Skeletal muscle satellite cell (primary cell): ENCODE data around the gene MSANTD1.

Experiments used
- H3K27me3 ChIP-seq: 2 replicates; pipeline ENCODE4 v1.7.0; 2013; ENCODE audit warnings: low read length; ENCODE audit not compliant: control insufficient read depth, insufficient read depth
- H3K36me3 ChIP-seq: 2 replicates; pipeline ENCODE4 v1.7.0; 2013; ENCODE audit warnings: mild to moderate bottlenecking, control low read depth, low read length; ENCODE audit not compliant: insufficient read depth
- H3K4me1 ChIP-seq: 2 replicates; pipeline ENCODE4 v1.7.0; 2013; ENCODE audit warnings: low read length; ENCODE audit not compliant: control insufficient read depth, insufficient read depth
- H3K4me2 ChIP-seq: 2 replicates; pipeline ENCODE4 v1.7.0; 2013; ENCODE audit warnings: mild to moderate bottlenecking, low read length
- H3K4me3 ChIP-seq: 2 replicates; pipeline ENCODE4 v1.7.0; 2013; ENCODE audit warnings: low read length
- H3K9ac ChIP-seq: 2 replicates; pipeline ENCODE4 v1.7.0; 2013; ENCODE audit warnings: mild to moderate bottlenecking, low read depth, low read length, moderate library complexity
- H3K9me3 ChIP-seq: replicated peaks from 2 replicates; pipeline ENCODE4 v1.7.0; 2013; ENCODE audit warnings: mild to moderate bottlenecking, control low read depth, low read length

The MSANTD1 gene

GRCh38 chr4:3208826-3209225, 40.1 kb upstream of the MSANTD1 start:
- Histone ChIP-seq H3K4me3 (no peak overlapping the region), H3K36me3 (peaks cover 60% of the 10 kb centered on the region), H3K9me3 (no peaks in the 10 kb centered on the region), H3K9ac (no peak overlapping the region), H3K4me1 (peaks cover 7% of the 10 kb centered on the region), H3K27me3 (no peaks in the 10 kb centered on the region), H3K4me2 (no peak overlapping the region)

GRCh38 chr4:3209551-3210325, 39.2 kb upstream of the MSANTD1 start:
- Histone ChIP-seq H3K27me3 (no peaks in the 10 kb centered on the region), H3K4me3 (no peak overlapping the region), H3K9me3 (no peaks in the 10 kb centered on the region), H3K4me1 (peaks cover 4% of the 10 kb centered on the region), H3K36me3 (peaks cover 67% of the 10 kb centered on the region), H3K9ac (no peak overlapping the region), H3K4me2 (no peak overlapping the region)

- no peak overlapping the region for H3K4me3 ChIP-seq
- no peaks in the 10 kb centered on the region for H3K9me3 ChIP-seq
- no peak overlapping the region for H3K4me2 ChIP-seq
- peaks cover 74% of the 10 kb centered on the region for H3K36me3 ChIP-seq
- H3K4me1 ChIP-seq = peaks cover 4% of the 10 kb centered on the region
- no peak overlapping the region for H3K9ac ChIP-seq
- no peaks in the 10 kb centered on the region for H3K27me3 ChIP-seq
Measured at GRCh38 chr4:3210467-3210866, 38.5 kb upstream of the MSANTD1 start.

GRCh38 chr4:3211866-3212265, 37.1 kb upstream of the MSANTD1 start:
- H3K4me1 ChIP-seq = peaks cover 4% of the 10 kb centered on the region
- H3K27me3 ChIP-seq = no peaks in the 10 kb centered on the region
- peaks cover 78% of the 10 kb centered on the region for H3K36me3 ChIP-seq
- H3K9me3 ChIP-seq = no peaks in the 10 kb centered on the region
- no peak overlapping the region for H3K9ac ChIP-seq
- no peak overlapping the region for H3K4me3 ChIP-seq
- no peak overlapping the region for H3K4me2 ChIP-seq

GRCh38 chr4:3212391-3213105, 36.4 kb upstream of the MSANTD1 start:
- no peak overlapping the region for H3K9ac ChIP-seq
- peaks cover 80% of the 10 kb centered on the region for H3K36me3 ChIP-seq
- H3K4me3 ChIP-seq = no peak overlapping the region
- H3K4me2 ChIP-seq = no peak overlapping the region
- no peaks in the 10 kb centered on the region for H3K27me3 ChIP-seq
- H3K4me1 ChIP-seq = peaks cover 4% of the 10 kb centered on the region
- no peaks in the 10 kb centered on the region for H3K9me3 ChIP-seq

- Histone ChIP-seq H3K4me2 (no peak overlapping the region), H3K4me1 (no peaks in the 10 kb centered on the region), H3K36me3 (peaks cover 85% of the 10 kb centered on the region), H3K4me3 (no peak overlapping the region), H3K9me3 (no peaks in the 10 kb centered on the region), H3K9ac (no peak overlapping the region), H3K27me3 (no peaks in the 10 kb centered on the region)
Measured at GRCh38 chr4:3213106-3213425, 35.9 kb upstream of the MSANTD1 start.

- Histone ChIP-seq H3K4me3 (no peak overlapping the region), H3K9ac (no peak overlapping the region), H3K27me3 (no peaks in the 10 kb centered on the region), H3K4me1 (no peaks in the 10 kb centered on the region), H3K4me2 (no peak overlapping the region), H3K9me3 (no peaks in the 10 kb centered on the region), H3K36me3 (peaks cover 86% of the 10 kb centered on the region)
Measured at GRCh38 chr4:3213661-3214250, 35.2 kb upstream of the MSANTD1 start.

- Histone ChIP-seq H3K4me2 (no peak overlapping the region), H3K27me3 (no peaks in the 10 kb centered on the region), H3K4me3 (no peak overlapping the region), H3K4me1 (no peaks in the 10 kb centered on the region), H3K9me3 (no peaks in the 10 kb centered on the region), H3K36me3 (peaks cover 85% of the 10 kb centered on the region), H3K9ac (no peak overlapping the region)
Measured at GRCh38 chr4:3215256-3215655, 33.7 kb upstream of the MSANTD1 start.

- no peak overlapping the region for H3K4me3 ChIP-seq
- H3K27me3 ChIP-seq = no peaks in the 10 kb centered on the region
- H3K4me1 ChIP-seq = no peaks in the 10 kb centered on the region
- no peak overlapping the region for H3K9ac ChIP-seq
- H3K36me3 ChIP-seq = peaks cover 85% of the 10 kb centered on the region
- no peak overlapping the region for H3K4me2 ChIP-seq
- no peaks in the 10 kb centered on the region for H3K9me3 ChIP-seq
Measured at GRCh38 chr4:3215733-3216132, 33.2 kb upstream of the MSANTD1 start.

GRCh38 chr4:3217266-3217665, 31.7 kb upstream of the MSANTD1 start:
- H3K4me1 ChIP-seq = no peaks in the 10 kb centered on the region
- H3K27me3 ChIP-seq = no peaks in the 10 kb centered on the region
- no peak overlapping the region for H3K4me2 ChIP-seq
- H3K36me3 ChIP-seq = peaks cover 88% of the 10 kb centered on the region
- H3K4me3 ChIP-seq = no peak overlapping the region
- H3K9me3 ChIP-seq = no peaks in the 10 kb centered on the region
- no peak overlapping the region for H3K9ac ChIP-seq

GRCh38 chr4:3217771-3218170, 31.2 kb upstream of the MSANTD1 start:
- no peaks in the 10 kb centered on the region for H3K4me1 ChIP-seq
- peaks cover 88% of the 10 kb centered on the region for H3K36me3 ChIP-seq
- no peak overlapping the region for H3K4me2 ChIP-seq
- no peak overlapping the region for H3K9ac ChIP-seq
- H3K4me3 ChIP-seq = no peak overlapping the region
- H3K27me3 ChIP-seq = no peaks in the 10 kb centered on the region
- H3K9me3 ChIP-seq = no peaks in the 10 kb centered on the region
